M059J (cell line): ENCODE measurements around the gene RNLS. TPM values are rescaled to one million over a fixed set of nuclear protein-coding genes. Genes with fewer than 3 reads are reported as not detected.
A peak's percentile ranks its signal among the peaks of the same experiment; 100 is the strongest.

Experiments
- DNase-seq: peaks from one replicate; pipeline ENCODE4 v3.0.0-alpha.2; 2012; ENCODE audit warnings: low read depth
- total RNA-seq: library from RNA; depleted of rRNA; stranded (reverse); fragments of >200 nt; shearing (Covaris generic); gene quantifications from 2 replicates; pipeline ENCODE4 v1.2.3, GENCODE V29; 2014

Gene RNLS
- total RNA-seq, 1 experiment from 2014 or later = 22.8 TPM

- DNase-seq = peak; percentile 75
These were observed 29.9 kb downstream of the RNLS start for GRCh38 chr10:88553116-88553752.

- no peak for DNase-seq
These were observed 31.9 kb downstream of the RNLS start for GRCh38 chr10:88551246-88551645.

GRCh38 chr10:88546497-88546896 is 36.6 kb downstream of the RNLS start:
- DNase-seq = no peak

- DNase-seq = no peak
These were observed 37.8 kb downstream of the RNLS start for GRCh38 chr10:88545359-88545758.

GRCh38 chr10:88544140-88544870 is 38.8 kb downstream of the RNLS start:
- DNase-seq = no peak

GRCh38 chr10:88542522-88542921 is 40.6 kb downstream of the RNLS start:
- DNase-seq = no peak

- no peak for DNase-seq
These were observed 41.9 kb downstream of the RNLS start for GRCh38 chr10:88541116-88541626.

GRCh38 chr10:88540351-88540750 is 42.8 kb downstream of the RNLS start:
- DNase-seq = no peak

GRCh38 chr10:88538048-88538447 is 45.1 kb downstream of the RNLS start:
- DNase-seq = peak; percentile 47

GRCh38 chr10:88537322-88537721 is 45.8 kb downstream of the RNLS start:
- DNase-seq = no peak

- no peak for DNase-seq
These were observed 46.7 kb downstream of the RNLS start for GRCh38 chr10:88536437-88536836.

GRCh38 chr10:88534072-88534665 is 48.9 kb downstream of the RNLS start:
- no peak for DNase-seq

- no peak for DNase-seq
These were observed 51.6 kb downstream of the RNLS start for GRCh38 chr10:88531392-88532052.

- no peak for DNase-seq
These were observed 52.3 kb downstream of the RNLS start for GRCh38 chr10:88530629-88531391.

- DNase-seq = no peak
These were observed 53.0 kb downstream of the RNLS start for GRCh38 chr10:88530093-88530492.

- no peak for DNase-seq
These were observed 54.1 kb downstream of the RNLS start for GRCh38 chr10:88528806-88529570.

GRCh38 chr10:88528201-88528600 is 54.9 kb downstream of the RNLS start:
- DNase-seq = peak; percentile 11

GRCh38 chr10:88527245-88527644 is 55.9 kb downstream of the RNLS start:
- no peak for DNase-seq

- peak; percentile 47 for DNase-seq
These were observed 56.5 kb downstream of the RNLS start for GRCh38 chr10:88526501-88527105.

- peak; percentile 90 for DNase-seq
These were observed 57.6 kb downstream of the RNLS start for GRCh38 chr10:88525371-88526069.
